Nephron progenitor cell (in vitro differentiated cells): ENCODE data around the gene PIK3R4.

Experiments used
- DNase-seq: peaks from one replicate; pipeline ENCODE4 v3.0.0; 2021
- H3K27ac Mint-ChIP-seq: 2 replicates; pipeline ENCODE4 v1.8.0; 2021; ENCODE audit warnings: mild to moderate bottlenecking, moderate library complexity, mixed read lengths
- H3K27me3 Mint-ChIP-seq: 2 replicates; pipeline ENCODE4 v1.8.0; 2021; ENCODE audit warnings: mild to moderate bottlenecking, low read depth, mixed read lengths; ENCODE audit not compliant: poor library complexity
- H3K36me3 Mint-ChIP-seq: 2 replicates; pipeline ENCODE4 v1.8.0; 2021; ENCODE audit warnings: low read depth, mixed read lengths
- H3K4me1 Mint-ChIP-seq: 2 replicates; pipeline ENCODE4 v1.8.0; 2021; ENCODE audit warnings: mixed read lengths
- H3K4me3 Mint-ChIP-seq: 2 replicates; pipeline ENCODE4 v1.8.0; 2021; ENCODE audit warnings: mild to moderate bottlenecking, moderate library complexity, mixed read lengths
- H3K9me3 Mint-ChIP-seq: 2 replicates; pipeline ENCODE4 v1.8.0; 2021; ENCODE audit warnings: mild to moderate bottlenecking, moderate library complexity, mixed read lengths
- TF ChIP-seq, protein P1 (sequence below): fragments of 200-600 bp; sonication (generic); IDR thresholded peaks from 2 replicates; pipeline ENCODE4 v1.5.0; 2021; ENCODE audit warnings: antibody characterized with exemption

PIK3R4 gene

DNA sequence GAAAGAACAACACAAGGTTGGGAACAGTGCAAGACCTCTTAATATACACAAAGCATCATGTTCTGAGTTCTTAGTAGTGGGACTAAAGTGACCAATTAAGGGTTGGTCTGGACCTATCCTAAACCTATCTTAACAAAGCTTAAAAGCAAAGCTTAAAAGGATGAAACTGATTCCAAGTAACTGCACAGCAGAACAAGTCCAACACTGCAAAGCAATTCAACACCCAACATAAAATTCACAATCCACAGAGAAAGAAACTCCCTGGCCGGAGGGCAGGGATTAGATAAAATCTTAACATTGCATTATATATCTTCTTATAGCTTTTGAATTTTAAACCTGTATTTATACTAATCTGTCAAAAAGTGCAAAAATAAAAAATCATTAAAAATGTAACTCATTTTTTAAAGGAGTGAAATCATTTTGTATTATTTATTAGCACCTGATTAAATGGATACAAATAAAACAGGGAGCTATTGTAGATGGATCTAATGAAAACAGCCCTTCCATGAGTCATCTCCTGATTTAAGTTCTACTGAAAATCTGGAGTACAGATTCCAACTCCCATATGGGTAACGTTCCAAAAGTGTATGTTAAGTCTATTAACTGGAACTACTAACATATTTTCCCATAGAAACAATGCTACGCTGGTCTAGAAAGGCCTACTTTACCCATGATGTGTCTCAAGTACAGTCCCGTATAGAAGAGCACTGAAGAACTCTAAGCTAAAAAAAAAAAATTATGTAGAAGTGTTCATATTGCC is 34.9 kb downstream of the PIK3R4 start:
- H3K4me3 Mint-ChIP-seq, result no peak overlapping the region
- no peaks in the 10 kb centered on the region for H3K27me3 Mint-ChIP-seq
- TF ChIP-seq, protein P1, sequence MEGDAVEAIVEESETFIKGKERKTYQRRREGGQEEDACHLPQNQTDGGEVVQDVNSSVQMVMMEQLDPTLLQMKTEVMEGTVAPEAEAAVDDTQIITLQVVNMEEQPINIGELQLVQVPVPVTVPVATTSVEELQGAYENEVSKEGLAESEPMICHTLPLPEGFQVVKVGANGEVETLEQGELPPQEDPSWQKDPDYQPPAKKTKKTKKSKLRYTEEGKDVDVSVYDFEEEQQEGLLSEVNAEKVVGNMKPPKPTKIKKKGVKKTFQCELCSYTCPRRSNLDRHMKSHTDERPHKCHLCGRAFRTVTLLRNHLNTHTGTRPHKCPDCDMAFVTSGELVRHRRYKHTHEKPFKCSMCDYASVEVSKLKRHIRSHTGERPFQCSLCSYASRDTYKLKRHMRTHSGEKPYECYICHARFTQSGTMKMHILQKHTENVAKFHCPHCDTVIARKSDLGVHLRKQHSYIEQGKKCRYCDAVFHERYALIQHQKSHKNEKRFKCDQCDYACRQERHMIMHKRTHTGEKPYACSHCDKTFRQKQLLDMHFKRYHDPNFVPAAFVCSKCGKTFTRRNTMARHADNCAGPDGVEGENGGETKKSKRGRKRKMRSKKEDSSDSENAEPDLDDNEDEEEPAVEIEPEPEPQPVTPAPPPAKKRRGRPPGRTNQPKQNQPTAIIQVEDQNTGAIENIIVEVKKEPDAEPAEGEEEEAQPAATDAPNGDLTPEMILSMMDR, result no peak
- H3K36me3 Mint-ChIP-seq, result peaks cover 47% of the 10 kb centered on the region
- no peaks in the 10 kb centered on the region for H3K4me1 Mint-ChIP-seq
- H3K9me3 Mint-ChIP-seq, result no peaks in the 10 kb centered on the region
- H3K27ac Mint-ChIP-seq, result peak overlapping the region; percentile 64
- no peak for DNase-seq

DNA sequence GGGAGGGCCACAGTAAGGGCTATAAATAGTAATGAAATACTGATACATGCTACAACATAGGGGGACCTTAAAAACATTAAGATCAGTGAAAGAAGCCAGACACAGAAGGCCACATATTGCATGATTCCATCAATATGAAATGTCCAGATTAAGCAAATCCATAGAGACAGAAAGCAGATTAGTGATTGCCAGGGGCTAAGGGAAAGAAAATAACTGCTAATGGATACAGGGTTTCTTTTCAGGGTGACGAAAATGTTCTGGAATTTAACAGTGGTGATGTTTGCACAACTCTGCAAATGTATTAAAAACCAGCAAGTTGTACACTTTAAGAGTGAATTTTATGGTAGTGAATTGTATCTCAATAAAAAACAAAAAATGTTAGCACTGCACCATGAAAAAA is 37.0 kb downstream of the PIK3R4 start:
- no peak overlapping the region for H3K27ac Mint-ChIP-seq
- H3K4me1 Mint-ChIP-seq, result no peaks in the 10 kb centered on the region
- H3K9me3 Mint-ChIP-seq, result no peaks in the 10 kb centered on the region
- DNase-seq, result no peak
- H3K4me3 Mint-ChIP-seq, result no peak overlapping the region
- TF ChIP-seq, protein P1, result no peak
- peaks cover 38% of the 10 kb centered on the region for H3K36me3 Mint-ChIP-seq
- no peaks in the 10 kb centered on the region for H3K27me3 Mint-ChIP-seq

DNA sequence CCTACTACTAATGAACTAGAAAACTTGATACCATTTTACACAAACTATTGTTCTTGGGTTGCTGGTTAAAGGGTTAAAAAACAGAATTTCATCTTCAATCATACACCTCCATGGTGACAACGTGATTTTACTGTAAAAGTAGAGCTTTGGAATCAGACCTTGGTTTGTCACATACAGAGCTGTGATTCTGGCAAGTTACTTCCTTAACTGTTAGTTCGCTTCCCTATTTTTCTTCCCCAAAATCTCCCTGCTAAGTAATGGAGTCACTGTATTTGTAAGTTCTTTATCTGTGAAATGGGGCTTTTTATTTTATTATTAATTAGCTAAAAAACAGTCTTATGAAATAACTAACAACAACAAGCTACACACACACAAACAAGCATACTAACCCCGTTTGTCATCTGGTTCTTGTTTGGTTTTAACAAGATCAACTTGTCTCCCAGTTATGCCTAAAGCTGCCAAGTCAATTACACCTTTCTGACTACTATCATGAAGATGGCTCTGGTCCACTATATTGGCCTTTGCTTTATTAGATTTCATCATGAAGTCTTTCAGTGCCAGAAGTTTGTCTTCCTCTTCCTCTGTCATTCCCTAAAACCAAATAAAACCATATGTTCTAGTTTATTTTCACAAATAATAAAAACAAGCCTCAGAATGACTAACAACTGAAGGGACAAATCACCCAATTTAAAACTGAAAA is 38.6 kb downstream of the PIK3R4 start:
- peaks cover 34% of the 10 kb centered on the region for H3K36me3 Mint-ChIP-seq
- H3K9me3 Mint-ChIP-seq, result no peaks in the 10 kb centered on the region
- no peak for DNase-seq
- no peaks in the 10 kb centered on the region for H3K4me1 Mint-ChIP-seq
- no peak overlapping the region for H3K4me3 Mint-ChIP-seq
- H3K27ac Mint-ChIP-seq, result peak overlapping the region; percentile 80
- TF ChIP-seq, protein P1, result no peak
- no peaks in the 10 kb centered on the region for H3K27me3 Mint-ChIP-seq

DNA sequence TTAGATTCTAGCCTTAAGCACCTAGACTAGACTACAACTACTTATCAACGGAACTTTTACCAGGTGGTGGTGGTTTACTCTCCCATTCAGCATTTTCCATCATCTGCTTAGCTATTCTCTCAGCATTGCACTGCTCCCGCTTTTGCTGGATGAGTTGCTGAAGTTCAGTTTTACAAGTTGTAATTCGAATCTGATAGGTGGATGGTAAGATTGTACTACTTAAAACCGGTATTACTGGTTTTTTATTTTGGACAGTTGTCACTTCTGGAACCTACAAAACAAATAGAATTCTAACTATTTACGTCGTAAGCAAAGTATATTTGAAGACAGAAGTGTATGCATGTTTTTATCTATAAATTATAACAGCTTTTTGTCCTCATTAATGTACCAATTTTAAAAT is 41.1 kb downstream of the PIK3R4 start:
- DNase-seq, result no peak
- Mint-ChIP-seq H3K27me3 (no peaks in the 10 kb centered on the region), H3K36me3 (peaks cover 58% of the 10 kb centered on the region), H3K9me3 (no peaks in the 10 kb centered on the region), H3K27ac (no peak overlapping the region), H3K4me1 (no peaks in the 10 kb centered on the region), H3K4me3 (no peak overlapping the region)
- TF ChIP-seq, protein P1, result no peak

DNA sequence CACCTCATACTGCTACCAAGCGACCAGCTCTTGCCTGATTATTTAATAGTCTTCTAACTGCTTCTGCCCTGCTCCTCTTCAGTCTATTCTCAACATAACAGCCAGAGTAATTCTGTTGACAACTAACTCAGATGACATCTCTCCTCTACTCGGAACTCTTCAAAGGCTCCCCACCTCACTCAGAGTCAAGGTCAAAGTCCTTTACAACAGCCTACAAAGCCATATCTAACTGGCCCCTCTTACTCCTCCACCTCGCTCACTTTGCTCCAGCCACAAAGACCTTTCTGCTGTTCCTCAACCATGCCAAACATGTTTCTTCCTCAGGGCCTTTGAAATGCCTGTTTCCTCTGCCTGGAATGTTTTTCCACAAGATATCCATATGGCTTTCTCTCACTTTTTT is 43.6 kb downstream of the PIK3R4 start:
- H3K36me3 Mint-ChIP-seq, result peaks cover 59% of the 10 kb centered on the region
- TF ChIP-seq, protein P1, result no peak
- DNase-seq, result no peak

More for the DNA sequence above, 43.6 kb downstream of the PIK3R4 start:
- Mint-ChIP-seq H3K9me3 (no peaks in the 10 kb centered on the region), H3K27ac (no peak overlapping the region), H3K4me1 (no peaks in the 10 kb centered on the region), H3K27me3 (no peaks in the 10 kb centered on the region), H3K4me3 (no peak overlapping the region)
